ENCODE measurements around the gene MMAB. TPM values are rescaled to one million over a fixed set of nuclear protein-coding genes. Genes with fewer than 3 reads are reported as not detected.
A peak's percentile ranks its signal among the peaks of the same experiment; 100 is the strongest.
"Not testable (repeated sequence)": the region's sequence is repeated elsewhere in the genome, so short reads cannot be mapped to it uniquely, and the experiment has no call there.

Gene MMAB
- polyA plus RNA-seq, 4 donors = 31.9 to 43.1 (median 35.4) TPM

DNA sequence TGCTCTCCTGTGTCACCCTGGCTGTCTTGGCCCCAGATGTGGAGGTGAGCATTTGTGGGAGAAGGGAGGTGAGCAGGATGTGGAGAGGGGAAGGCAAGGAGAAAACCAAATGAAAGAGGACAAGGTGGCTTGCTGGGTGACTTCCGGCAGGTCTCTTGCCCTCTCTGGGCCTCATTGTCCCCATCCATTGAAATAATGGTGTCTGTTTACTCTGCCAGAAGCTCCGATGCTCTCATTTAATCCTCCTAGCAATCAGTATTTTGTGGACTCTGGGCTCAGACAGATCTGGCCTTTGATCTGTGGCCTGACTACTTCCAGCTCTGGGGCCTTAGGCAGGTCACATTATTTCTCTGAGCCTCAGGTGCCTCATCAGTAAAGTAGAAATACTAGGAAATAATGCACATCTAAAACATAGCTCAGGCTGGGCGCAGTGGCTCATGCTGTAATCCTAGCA, 30.9 kb upstream of the MMAB start:
- no peak for DNase-seq (ENCODE audit: low read depth in 4 of 4, low spot score in 3 of 4)

DNA sequence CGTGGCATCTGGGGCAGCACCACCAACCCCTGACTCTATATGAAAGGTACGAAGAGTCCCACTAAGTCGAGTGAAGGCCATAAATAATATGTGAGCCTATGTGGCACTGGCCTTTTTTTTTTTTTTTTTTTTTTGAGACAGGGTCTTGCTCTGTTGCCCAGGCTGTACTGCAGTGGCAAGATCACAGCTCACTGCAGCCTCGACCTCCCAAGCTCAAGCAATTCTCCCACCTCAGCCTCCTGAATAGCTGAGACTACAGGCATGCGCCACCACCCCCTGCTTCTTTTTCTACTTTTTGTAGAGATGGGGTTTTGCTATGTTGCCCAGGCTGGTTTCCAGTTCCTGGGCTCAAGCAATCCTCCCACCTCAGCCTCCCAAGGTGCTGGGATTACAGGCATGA, 28.8 kb upstream of the MMAB start:
- DNase-seq (ENCODE audit: low read depth in 4 of 4, low spot score in 3 of 4) = not testable (repeated sequence)

DNA sequence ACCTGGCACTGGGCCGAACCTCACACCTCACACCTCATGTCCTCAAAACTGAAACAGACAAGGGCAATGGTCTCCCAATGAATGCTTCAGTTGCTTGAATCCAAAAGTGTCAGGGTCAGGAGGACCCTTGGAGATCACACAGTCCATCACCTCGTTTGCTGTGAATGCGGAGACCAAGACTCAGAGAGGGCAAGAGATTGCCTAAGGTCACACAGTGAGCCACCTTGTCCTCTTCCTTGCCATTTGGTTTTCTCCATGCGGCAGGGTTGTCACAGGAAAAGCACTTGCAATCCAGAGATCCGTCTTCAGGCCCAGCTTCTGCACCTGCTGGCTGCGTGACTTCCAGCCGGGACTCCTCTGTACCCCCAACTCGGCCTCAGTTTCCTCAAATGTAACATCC, 28.3 kb upstream of the MMAB start:
- no peak for DNase-seq (ENCODE audit: low read depth in 4 of 4, low spot score in 3 of 4)

DNA sequence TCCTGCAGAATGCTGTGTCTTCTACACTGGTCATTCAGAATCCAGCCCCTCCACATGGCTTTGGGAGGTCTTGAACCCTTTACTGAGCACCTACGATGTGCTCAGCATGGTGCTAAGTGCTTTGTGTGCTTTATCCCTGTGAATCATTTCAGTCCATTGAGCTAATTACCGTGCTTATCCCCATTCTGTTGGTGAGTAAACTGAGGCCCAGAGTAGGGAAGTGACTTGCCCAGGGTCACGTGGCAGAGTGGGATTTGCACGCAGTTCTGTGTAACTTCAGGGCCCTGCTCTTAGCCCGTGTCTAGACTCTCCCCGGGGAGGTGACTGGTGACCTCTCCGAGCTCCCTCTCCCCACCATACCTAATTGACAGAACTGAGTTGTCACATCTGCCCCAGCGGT, 27.7 kb upstream of the MMAB start:
- no peak for DNase-seq (ENCODE audit: low read depth in 4 of 4, low spot score in 3 of 4)

DNA sequence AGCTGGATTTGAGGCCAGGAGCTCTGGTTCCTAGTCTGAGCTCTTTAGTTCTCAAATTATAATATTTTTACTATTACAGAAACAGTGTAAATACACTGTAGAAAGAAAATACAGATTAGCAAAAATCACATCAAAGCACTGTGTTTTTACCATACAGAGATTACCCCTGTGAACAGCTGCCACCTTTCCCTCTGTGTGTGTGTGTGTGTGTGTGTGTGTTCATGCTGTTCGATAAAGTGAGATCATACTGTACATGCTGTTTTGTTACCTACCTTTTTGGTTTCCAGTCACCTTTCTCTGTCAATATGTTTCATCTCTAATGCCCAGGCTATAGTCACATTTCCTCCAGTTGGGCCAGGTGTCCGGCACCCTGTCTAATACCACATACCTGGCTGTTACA, 27.2 kb upstream of the MMAB start:
- DNase-seq (ENCODE audit: low read depth in 4 of 4, low spot score in 3 of 4) = no peak

GRCh38 chr12:109599087-109599486, 25.8 kb upstream of the MMAB start:
- no peak for DNase-seq (ENCODE audit: low read depth in 4 of 4, low spot score in 3 of 4)

- DNase-seq (ENCODE audit: low read depth in 4 of 4, low spot score in 3 of 4) = no peak
These were observed 25.1 kb upstream of the MMAB start for GRCh38 chr12:109598428-109598854.

DNA sequence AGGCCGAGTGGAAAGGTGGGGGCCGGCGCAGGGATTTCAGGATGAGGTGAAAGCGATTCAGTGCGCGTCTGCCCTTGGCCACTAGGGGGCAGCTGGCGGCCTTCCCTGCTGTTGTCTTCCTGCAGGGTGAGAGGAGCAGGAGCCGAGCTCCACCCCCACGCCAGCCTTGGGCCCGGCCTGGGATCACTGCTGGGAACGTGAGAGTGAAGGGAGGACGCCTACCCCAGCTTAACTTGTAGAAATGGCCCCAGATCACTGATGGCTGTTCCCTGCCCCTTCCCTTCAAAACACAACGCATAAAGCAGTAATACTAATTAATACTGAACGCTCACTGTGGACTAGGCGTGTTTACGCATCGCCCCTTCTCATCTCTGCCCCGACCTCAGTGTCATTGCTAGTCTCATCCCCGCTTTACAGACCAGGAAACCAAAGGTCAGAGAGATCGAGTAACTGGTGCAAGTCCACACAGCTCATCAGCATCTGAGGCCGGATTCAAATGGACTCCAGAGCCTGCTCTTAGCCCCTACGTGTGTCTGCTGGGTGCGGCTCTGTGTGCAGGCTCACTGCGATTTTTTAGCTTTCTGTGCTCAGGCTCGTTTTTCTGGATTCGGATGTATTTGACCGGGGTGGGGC, 24.6 kb upstream of the MMAB start:
- DNase-seq (ENCODE audit: low read depth in 4 of 4, low spot score in 3 of 4) = peak; percentile 59 to 73 (median 65)

DNA sequence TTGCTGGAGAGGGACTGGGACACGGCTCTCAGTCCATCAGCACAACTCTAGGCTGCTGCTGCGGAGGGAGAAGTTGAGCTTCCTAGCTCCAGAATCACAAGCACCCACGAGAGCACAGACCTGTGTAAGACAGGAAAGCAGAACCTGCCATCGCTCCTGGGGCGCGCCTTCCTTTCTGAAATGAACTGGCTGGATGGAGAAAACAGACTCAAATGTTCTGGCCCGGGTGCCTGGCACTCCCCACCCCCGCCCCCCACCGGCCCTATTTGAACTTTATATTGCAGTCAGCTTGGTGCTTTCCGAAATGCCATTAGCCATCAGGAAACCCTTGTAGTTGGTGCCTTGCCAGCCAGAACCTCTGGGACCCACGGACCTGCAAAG, 24.1 kb upstream of the MMAB start:
- DNase-seq (ENCODE audit: low read depth in 4 of 4, low spot score in 3 of 4) = no peak

GRCh38 chr12:109596418-109597244, 23.3 kb upstream of the MMAB start:
- DNase-seq (ENCODE audit: low read depth in 4 of 4, low spot score in 3 of 4) = no peak

GRCh38 chr12:109595321-109595902, 22.1 kb upstream of the MMAB start:
- DNase-seq (ENCODE audit: low read depth in 4 of 4, low spot score in 3 of 4) = no peak

- no peak for DNase-seq (ENCODE audit: low read depth in 4 of 4, low spot score in 3 of 4)
These were observed 21.4 kb upstream of the MMAB start for GRCh38 chr12:109594556-109595317.

GRCh38 chr12:109592905-109593272, 19.6 kb upstream of the MMAB start:
- DNase-seq (ENCODE audit: low read depth in 4 of 4, low spot score in 3 of 4) = no peak

DNA sequence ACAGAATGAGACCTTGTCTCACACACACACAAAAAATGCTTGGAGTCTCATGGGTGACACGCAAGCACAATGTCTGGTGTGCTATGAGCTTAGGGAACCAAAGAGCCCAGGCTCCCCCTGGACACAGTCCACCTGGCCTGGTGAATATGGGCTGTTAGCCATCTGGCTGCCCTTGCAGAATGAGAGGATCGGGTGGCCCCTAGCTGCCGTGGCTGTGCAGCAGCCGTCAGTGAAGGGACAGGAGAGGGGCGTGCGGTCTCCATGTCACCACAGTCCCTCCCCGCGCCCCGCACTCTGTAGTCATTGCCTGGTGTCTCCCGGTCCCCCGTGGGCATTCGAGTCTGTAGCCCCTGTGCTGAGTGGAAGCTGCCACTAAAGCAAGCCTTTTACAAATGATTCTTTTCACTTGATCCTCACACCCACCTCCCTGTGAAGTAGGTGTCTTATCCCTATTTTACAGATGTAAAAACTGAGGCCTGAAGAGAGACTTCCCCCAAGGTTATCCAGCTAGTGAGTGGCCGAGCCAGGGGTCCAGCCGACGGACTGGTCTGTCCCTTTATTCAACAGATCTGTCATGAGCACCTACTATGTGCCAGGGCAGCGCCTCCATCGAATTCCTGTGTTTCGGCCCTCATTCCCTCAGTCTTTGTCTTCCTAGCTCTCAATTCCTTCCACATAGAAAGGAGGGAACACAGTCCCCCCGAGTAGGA, 19.0 kb upstream of the MMAB start:
- DNase-seq (ENCODE audit: low read depth in 4 of 4, low spot score in 3 of 4) = no peak

DNA sequence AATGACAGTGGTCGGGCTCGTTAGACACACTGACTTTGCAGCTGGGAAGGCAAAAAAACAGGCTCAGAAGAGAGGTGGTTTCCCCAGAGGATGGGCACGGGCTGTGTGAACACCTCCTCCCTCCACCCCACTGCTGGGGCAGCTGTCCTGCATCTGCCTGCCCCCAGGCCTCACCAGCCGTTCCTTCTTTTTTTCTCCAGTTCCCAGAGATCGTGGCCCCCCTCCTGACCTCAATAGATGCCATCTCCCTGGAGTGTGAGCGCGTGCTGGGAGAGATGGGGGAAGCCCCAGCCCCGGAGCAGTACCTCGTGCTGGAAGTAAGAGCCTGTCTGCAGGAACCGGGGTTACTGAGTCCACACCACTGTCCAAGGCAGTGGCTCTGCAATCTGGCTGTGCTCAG, 17.7 kb upstream of the MMAB start:
- no peak for DNase-seq (ENCODE audit: low read depth in 4 of 4, low spot score in 3 of 4)

DNA sequence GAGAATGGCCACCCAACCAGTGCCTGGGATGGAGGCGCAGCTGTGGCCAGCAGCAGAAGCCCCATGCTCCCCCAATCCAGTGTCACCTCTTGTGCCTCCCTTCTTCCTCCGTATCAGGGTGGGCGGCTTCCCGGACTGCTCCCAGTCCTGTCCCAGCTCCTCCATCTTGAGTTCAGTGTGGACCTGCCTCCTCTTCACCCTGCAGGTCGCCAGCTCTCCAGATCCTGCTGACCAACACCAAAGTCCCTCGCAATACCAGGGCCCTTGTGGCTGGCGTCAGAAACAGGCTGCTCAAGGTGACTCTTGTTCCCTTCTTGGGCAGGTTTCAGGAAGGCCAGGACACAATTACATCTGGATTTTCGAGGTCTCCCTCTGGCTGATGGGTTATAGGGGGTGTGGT, 17.3 kb upstream of the MMAB start:
- DNase-seq (ENCODE audit: low read depth in 4 of 4, low spot score in 3 of 4) = no peak

DNA sequence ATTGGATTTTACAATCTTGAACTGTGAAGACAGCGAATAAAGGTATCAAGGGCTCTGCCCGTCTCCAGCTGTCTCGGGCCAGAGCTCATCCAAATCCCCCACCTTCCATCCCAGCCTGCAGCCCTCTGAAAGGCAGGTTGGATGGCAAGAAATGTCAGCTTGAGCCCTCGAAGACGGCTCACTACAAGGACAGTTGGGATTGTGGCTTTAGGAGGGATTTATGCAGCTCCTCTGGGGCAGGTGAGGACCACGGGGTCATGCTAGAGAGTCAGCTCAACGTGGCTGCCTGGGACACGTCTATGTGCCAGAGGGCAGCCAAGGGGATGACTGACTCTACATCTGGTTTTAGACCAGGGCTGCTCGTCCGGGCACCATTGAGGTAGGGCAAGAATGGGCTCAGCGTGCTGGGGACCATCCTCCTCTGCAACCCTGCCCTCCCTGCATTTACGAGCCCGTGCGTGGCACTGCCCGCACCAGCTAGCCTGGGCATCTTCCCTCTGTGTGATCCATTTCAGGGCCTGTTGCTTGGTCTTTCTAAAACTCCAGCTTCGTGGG, 16.5 kb upstream of the MMAB start:
- no peak for DNase-seq (ENCODE audit: low read depth in 4 of 4, low spot score in 3 of 4)

DNA sequence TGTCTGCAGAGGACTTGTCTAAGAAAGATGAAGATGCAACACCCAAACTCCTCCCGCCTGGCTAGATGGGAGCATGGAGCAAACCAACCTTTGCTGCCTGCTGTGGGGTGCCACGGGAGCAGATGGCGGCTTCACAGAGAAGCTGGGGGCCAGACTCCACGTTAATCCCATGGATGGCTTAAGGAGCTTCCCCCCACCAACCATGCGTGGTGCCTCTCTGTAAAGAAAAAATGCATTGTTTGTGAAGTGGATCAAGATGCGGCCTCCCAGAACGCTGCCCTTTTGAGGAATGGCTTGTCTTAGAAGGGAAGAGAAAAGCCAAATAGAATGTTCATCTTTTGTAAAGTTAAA, 15.9 kb upstream of the MMAB start:
- no peak for DNase-seq (ENCODE audit: low read depth in 4 of 4, low spot score in 3 of 4)

DNA sequence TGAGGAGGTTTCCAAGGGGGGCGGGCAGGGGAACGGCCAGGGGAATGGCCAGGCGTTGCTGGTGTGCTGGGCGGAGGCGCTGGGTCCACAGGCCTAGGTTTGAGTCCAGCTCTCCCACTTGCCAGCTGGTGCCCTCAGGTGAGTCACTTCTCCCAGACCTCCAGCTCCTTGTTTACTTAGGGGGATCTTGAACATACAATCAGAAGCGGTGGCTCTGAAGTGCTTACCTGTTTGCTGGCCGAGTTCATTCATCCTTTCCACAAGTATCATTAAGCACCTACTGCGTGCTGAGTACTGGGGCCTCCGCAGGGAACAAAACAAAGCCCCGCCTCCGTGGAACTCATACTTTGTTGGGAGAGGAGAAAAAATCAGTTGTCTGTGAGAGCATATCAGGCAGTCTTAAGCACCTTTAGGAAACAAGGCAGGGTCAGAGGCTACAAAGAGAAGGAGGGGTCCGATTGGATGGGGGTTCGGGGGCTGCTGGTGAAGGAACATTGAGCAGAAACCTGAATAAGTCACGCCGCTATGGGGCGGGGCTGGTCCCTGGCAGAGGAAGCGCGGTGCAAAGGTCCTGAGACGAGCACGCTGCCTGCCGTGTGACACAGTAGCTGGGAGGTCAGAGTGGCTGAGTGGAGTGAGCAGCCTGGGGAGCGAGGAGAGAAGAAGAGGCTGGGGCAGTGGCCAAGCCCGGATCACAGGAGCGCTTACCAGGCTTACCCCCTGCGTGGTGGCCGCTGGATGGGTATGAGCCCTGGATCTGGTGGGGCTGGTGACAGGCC, 15.3 kb upstream of the MMAB start:
- DNase-seq (ENCODE audit: low read depth in 4 of 4, low spot score in 3 of 4) = no peak

DNA sequence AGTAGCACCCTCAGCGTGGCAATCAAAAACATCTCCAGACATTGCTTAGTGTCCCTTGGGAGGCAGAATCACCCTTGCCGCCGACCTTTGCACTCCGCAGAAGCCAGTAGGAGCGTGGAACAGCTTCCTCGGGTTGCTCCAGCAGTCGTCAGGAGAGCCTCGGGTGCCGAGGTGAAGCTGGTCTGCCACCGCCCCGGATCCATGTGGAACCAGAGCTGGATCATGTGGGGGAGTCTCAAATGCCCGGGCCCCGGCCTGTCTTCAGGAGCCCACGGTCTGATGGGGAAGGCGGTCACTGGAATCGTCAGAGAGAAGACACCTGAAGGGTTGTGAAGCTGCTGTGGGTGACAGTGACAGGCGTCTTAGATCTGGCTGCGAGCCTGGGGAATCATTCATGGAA, 14.6 kb upstream of the MMAB start:
- DNase-seq (ENCODE audit: low read depth in 4 of 4, low spot score in 3 of 4) = no peak

Measured in right renal pelvis (tissue), 4 donors.